GM21390 (cell line): Measurements from ENCODE around the gene MCF2.
"Not testable (repeated sequence)": the region's sequence is repeated elsewhere in the genome, so short reads cannot be mapped to it uniquely, and the experiment has no call there.

Source experiments
- ATAC-seq: cut with Tn5 transposase; IDR thresholded peaks from one replicate; pipeline ENCODE4 v1.9.1; 2021; ENCODE audit not compliant: unreplicated experiment

Gene MCF2

GRCh38 chrX:139708067-139708466 lies at the start of gene MCF2:
TSS of gene MCF2 (minus strand) at chrX:139708167. CDS start at chrX:139651744, 56,423 bp downstream.
- ATAC-seq: no peak

GRCh38 chrX:139751053-139751452 lies 43.1 kb upstream of the MCF2 start:
- ATAC-seq: no peak

DNA sequence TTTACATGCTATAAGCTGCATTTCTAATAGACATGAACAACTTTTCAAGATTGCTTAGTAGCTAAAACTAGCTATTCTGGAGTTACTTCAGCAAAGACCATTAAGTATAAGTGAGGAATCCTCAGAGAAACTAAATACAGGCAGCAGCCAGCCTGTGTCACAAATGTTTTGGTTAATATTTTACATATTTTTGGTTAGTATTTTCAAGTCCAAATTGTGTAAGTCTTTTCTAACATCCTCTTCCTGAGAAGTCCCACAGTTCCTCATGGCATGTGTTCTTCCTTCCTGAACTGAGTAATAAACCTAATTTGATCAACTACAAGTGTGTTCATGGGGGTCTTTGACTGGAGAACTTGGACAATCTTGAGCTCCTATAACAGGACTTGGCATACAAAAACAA lies 42.4 kb upstream of the MCF2 start:
- ATAC-seq: no peak

DNA sequence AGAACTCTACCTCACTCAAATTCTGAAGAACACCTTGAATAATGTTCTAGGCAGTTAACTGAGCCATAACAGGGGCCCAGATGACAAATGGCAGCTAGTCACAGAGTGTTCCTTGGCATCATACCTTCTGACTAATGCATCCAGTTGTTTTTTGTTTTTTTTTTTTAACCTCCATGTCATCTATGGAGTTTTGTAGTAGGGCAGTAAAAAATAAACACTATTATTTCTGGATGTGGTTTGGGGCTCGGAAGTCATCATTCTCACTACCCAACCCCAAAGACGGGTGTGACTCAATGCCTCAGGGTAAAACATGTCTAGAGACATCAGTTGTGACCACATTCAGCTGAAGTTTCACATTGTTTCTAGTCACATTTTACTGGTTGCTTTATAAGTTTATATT lies 31.2 kb upstream of the MCF2 start:
- ATAC-seq: peak; percentile 97

- ATAC-seq: no peak
These were observed 30.6 kb upstream of the MCF2 start for GRCh38 chrX:139738581-139738980.

- no peak for ATAC-seq
These were observed 28.2 kb upstream of the MCF2 start for GRCh38 chrX:139736151-139736550.

DNA sequence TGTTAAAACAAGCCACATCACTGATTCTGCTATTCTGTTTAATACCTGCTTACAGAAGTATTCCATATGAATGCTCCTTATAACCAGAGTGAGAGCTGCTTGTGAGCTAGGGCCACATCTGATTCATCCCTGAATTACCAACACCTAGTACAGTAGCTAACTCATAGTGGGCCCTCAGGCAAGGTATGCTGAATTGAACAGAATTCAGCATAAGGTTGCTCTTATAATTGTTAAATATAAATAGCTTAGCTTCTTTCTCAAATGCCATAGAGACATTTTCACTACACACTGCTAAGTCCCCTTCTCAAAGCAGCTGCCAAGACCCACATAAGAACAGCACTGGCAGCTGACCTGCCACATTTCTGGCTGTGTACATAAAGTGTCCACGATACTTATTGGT lies 27.0 kb upstream of the MCF2 start:
- no peak for ATAC-seq

DNA sequence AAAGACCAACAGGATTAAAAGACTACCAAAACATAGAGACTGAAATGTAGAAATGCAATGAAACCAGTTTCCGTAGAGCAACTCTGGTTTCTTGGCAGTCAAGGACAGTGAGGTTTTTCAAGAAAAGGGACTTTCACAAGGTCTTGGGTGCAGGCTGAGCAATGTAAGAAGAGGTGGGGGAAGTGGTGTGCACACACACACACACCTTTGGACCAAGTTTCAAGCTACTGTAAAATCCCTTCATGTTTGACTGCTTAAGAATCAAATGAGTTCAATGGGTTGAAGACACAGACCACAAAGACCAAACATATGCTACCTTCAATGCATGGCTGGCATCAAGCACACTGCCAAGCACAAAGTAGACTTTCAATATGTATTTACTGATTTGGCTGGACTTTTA lies 17.8 kb upstream of the MCF2 start:
- peak; percentile 90 for ATAC-seq

GRCh38 chrX:139724626-139725025 lies 16.7 kb upstream of the MCF2 start:
- no peak for ATAC-seq

DNA sequence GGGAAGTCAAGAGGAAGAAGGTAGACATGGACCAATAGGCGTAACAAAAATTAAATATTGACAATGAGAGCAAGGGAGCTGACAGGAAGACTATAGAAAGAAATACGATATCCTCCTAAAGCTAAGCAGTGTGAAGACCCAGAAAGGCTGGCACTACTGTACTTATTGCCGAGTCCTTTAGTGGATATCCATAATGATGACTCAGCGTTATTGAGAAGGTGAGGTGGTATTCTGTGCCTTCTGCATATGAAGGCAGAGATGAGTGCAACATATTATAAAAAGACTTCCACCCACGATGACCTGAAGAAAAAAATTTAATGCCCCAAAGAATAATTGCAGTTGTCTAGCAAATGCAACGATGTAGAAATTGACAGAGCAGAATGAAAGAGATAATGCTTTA lies 13.0 kb upstream of the MCF2 start:
- ATAC-seq: no peak

DNA sequence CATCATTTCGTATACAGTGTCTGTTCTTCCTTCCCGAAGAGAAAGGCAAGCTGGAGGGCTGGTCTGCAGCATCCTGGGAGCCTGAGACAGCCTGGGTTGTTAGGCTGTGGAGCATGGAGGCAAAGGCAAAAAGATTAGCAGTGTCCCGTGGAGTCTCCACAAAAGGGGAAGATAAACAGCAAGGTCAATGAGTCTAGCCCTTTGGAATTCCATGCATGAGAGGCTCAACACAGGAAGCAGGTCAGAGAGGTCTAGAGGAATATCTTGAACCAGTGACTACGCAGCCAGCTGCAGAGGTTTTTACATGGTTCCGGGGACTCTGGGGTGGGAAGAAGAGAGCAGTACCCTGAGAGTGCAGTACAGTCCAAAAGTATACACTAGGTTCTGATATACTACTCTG lies 12.2 kb upstream of the MCF2 start:
- no peak for ATAC-seq

DNA sequence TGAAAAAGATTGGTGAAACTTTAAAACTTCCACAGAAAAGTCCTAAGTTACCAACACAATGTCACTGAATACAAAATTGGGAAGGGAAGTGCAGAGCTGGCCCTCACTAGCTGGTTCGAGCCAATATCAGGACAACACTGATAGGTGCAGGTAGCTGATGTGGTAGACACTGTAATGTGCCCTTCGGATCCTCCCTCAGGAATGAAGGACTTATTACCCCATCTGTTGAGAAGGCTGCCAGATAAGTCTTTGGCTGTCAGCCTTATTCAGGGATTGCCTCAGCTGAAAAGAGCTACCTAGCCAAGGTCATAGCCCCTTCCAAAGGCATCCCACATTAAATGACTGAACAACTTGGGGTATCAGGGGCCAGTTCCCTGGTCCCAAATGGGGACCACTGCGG lies 5.3 kb downstream of the MCF2 start:
- no peak for ATAC-seq

DNA sequence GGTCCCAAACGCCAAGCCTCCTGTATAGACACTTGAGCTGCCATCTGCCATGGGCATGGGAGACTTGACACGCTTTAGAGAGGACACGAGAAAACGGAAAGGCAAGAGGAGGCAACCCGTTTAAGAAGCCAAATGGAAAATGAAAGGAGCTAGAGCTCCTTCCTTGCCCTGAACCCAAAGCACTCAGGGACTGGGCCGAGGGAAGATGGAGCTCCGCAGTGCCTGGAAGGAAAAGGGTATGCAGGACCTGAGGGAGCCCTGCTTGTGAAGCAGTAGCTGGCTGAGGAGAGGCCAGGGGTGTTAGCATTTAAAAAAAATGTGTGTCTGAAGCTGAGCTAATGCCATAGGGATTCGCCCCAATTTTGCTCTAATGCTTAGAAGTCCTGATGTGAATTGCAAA lies 15.1 kb downstream of the MCF2 start:
- no peak for ATAC-seq

GRCh38 chrX:139692506-139692849 lies 15.5 kb downstream of the MCF2 start:
- peak; percentile 44 for ATAC-seq

DNA sequence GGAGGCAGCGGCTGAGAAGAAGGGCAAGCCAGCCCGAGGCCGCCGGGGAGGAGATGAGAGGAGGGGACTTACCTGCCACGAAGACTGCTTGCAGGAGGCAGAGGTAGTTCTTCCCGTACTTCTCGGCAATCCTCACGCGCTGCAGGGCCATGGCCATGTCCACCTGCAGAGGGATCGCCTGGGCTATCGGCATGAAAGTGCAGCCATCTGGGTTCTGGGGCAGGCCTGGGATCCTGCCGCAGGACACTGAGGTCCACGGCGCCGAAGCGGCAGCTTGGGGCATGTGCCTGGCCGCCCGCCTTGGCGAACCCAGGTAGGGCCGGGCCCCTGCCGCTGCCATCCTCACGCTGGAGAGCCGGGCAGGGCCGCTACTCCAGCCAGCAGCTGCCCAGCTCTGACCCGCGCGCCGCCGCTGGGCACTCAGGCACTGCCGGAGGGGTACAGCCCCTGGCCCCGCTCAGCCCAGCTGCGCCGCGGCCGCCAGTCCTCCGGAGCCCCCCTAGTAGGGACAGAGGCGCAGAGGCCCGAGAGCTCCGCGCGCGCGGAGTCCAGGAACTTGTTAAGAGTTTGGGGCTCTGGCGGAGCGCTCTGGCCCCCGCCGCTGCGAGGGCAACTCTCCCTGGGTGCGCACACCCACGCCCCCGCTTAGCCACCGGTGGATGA lies 16.0 kb downstream of the MCF2 start:
- peak; percentile 51 for ATAC-seq

DNA sequence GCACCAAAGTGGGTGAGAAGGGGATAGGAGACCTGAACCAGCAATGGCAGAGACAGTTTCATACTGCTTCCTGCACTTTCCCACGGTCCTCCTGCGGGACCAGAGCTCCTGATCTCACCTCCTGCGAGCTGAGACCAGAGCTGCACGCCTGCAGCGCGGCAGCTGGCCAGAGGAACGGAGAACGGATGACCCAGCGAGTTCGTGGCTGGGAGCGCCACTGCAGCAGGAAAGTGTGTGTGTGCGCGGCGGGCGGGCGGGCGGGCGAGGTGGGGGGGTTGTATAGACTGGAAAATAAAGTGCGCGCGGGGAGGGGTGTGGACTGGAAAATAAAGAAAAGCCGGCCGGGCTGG lies 16.5 kb downstream of the MCF2 start:
- peak; percentile 17 for ATAC-seq

DNA sequence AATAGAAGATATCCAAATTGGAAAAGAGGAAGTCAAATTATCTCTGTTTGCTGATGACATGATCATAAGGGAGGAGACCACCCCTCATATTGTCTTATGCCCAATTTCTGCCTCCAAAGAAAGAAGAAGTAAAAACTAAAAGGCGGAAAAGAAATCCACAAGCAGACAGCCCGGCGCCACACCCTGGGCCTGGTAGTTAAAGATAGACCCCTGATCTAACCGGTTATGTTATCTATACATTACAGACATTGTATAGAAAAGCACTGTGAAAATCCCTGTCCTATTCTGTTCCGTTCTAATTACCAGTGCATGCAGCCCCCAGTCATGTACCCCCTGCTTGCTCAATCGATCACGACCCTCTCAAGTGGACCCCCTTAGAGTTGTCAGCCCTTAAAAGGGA lies 22.8 kb downstream of the MCF2 start:
- not testable (repeated sequence) for ATAC-seq

DNA sequence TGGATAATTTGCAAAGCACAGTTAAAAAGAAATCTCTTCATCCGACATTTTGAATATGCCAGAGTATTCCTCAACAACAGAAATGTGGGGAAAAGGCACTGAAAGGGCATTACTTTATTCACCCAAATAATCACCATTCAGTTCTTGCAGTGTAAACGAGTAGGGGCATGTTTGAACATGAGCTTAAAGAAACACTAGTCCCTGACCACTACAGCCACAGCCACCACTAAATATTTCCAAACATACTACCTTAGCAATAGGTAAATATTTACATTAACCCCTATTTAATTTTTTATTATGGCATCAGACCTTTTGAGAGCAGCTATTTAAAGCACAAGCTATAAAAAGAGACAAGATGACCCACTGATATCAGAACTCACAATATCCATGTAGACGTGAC lies 27.6 kb downstream of the MCF2 start:
- no peak for ATAC-seq

DNA sequence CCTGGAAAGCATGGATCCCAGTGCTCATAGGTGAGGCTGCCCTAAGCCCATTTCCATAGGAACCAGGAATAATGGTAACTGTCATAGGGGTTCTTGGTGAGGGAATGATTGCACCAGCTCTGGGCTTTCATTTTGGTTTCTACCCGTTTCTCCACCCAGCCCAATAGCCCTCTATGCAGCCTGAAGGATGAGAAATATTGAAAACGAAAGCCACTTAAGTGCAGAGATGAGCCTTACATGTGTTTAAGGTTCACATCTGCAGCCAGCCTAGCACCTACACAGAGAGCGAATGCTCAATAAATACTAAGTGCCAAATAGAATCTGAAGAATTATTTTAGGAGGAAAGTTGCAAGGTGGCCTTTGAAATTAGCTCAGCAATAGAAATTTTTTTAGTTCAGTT lies 60.4 kb downstream of the MCF2 start:
- peak; percentile 93 for ATAC-seq

DNA sequence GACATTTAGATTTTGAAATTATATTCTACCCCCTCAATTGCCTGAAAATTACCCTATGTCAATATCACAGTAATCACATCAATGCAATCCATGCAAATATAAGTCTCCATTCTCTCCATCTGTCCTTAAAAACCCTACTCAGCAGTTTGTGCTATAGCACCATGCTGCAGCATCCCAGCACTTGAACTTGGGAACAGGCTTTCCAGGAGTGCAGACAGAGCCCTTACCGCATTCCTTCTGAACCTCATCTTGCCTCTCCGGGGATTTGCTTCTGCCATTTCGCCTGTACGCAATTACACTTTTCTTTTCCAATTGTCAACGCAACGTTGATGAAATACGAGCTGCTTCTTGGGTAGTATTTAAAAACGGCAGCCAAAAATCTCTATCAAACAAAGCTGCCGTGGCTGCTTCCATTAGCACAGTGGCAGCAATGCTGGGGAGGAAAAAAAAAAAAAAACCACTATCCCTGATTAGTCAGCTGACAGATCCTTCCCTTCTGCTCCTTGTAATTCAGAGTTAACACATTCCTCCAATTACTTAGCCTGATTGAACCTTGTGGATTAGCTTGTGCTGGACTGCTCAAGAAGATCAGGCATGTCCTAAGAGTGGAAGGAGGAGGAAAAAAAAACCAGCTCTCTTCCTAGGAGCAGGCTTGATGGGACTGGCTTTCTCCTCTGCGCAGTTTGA lies 65.6 kb downstream of the MCF2 start:
- no peak for ATAC-seq

DNA sequence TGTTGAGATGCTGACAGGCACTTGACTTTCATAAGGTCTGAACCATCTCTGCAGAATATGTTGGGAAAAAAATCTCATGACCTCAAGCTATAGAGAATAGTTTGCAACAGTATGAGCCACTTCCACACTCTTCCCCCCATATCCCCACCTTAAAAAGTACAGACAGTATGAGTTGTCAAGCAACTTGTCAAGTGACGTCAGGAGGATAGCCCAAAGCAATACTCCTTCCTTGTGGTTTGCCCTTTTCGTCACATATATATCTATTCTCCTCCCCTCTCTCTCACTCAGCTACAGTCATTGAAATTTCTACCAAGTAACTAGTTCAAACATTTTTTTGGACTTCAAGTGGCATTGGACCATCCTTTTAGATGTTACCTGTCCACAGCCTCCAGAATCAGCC lies 67.7 kb downstream of the MCF2 start:
- ATAC-seq: no peak

GRCh38 chrX:139639253-139639652 lies 68.7 kb downstream of the MCF2 start:
- ATAC-seq: no peak

DNA sequence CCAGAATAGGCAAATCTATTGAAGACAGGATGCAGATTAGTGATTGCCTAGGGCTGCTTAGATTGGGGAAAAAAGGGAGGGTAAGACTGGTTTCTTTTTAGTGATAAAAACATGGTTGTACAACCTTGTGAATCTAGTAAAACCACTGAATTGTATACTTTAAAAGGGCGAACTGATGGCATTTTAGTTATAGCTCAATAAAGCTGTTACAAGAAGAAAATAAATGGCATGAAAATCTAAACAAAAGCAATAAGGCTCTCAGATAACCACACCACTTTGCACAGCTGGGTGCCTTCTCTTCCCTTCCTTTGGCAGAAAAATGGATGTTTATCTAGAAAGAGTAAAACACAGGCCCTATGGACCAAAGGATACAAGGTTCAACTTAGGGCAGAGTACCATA lies 107.9 kb downstream of the MCF2 start:
- ATAC-seq: no peak
